ENCODE results near the gene HSP90AB1. TPM values are rescaled to one million over a fixed set of nuclear protein-coding genes. Genes with fewer than 3 reads are reported as not detected.

The HSP90AB1 gene
- polyA plus RNA-seq, 1 donor from 2014 or later: 522 TPM

DNA sequence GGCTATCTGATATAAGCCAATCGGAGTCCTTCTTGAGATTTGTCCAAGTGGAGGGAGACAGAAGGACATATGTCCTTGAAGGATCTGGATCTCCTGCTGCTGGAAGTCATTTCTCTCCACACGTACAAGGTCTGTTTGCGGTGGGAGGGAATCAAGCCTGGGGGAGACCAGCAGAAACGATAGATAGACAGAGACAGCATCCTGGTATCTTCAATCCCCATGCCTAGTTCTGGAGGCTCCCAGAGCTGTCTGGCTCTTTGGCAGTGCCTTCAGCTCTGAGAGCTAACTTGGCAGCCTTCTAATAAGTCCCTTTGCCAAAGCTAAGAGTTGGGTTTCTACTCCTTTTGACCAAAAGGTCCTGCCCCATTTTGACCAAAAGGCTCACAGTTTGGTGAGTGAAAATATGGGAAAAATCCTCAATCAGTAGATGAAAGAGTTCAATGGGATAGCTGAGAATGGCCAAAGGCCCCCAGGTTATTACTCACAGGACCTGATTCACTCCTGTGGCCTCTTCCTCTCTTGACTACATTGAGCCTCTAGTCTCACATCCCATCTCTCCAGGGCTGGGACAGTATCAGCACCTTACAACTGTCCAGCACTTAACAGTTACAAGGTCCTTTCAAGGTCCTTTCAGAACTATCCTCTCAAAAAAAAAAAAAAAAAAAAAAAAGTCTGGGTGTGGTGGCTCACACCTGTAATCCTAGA is 45.9 kb downstream of the HSP90AB1 start:
- no peak for TF ChIP-seq POLR2AphosphoS5 (IDR thresholded peaks at IDR 0.05)
- no peak for TF ChIP-seq EP300 (conservative IDR thresholded peaks at IDR 0.05; ENCODE audit: poor library complexity, severe bottlenecking)
- H3K4me3 ChIP-seq (ENCODE audit: low read length): no peak overlapping the region
- no peaks in the 10 kb centered on the region for H3F3A ChIP-seq (ENCODE audit: insufficient read depth, low read length, poor library complexity, severe bottlenecking)
- no peak overlapping the region for H3K4me2 ChIP-seq (ENCODE audit: low read length)
- H3K27ac ChIP-seq (ENCODE audit: low read length): no peak overlapping the region
- no peaks in the 10 kb centered on the region for H3K79me2 ChIP-seq (replicated peaks; ENCODE audit: insufficient read depth, low read length)
- H3K27me3 ChIP-seq (ENCODE audit: insufficient read depth, low read depth, low read length): no peaks in the 10 kb centered on the region
- no peaks in the 10 kb centered on the region for H3K36me3 ChIP-seq (ENCODE audit: insufficient read depth, low read length)
- no peaks in the 10 kb centered on the region for H3K9me2 ChIP-seq (ENCODE audit: insufficient read depth, low read length)
- H4K20me1 ChIP-seq (ENCODE audit: insufficient read depth): no peaks in the 10 kb centered on the region
- H3K9ac ChIP-seq (ENCODE audit: low read length): no peak overlapping the region
- H3K9me3 ChIP-seq (ENCODE audit: low read length): no peaks in the 10 kb centered on the region
- no peak overlapping the region for H2AFZ ChIP-seq (ENCODE audit: low read depth, low read length)

DNA sequence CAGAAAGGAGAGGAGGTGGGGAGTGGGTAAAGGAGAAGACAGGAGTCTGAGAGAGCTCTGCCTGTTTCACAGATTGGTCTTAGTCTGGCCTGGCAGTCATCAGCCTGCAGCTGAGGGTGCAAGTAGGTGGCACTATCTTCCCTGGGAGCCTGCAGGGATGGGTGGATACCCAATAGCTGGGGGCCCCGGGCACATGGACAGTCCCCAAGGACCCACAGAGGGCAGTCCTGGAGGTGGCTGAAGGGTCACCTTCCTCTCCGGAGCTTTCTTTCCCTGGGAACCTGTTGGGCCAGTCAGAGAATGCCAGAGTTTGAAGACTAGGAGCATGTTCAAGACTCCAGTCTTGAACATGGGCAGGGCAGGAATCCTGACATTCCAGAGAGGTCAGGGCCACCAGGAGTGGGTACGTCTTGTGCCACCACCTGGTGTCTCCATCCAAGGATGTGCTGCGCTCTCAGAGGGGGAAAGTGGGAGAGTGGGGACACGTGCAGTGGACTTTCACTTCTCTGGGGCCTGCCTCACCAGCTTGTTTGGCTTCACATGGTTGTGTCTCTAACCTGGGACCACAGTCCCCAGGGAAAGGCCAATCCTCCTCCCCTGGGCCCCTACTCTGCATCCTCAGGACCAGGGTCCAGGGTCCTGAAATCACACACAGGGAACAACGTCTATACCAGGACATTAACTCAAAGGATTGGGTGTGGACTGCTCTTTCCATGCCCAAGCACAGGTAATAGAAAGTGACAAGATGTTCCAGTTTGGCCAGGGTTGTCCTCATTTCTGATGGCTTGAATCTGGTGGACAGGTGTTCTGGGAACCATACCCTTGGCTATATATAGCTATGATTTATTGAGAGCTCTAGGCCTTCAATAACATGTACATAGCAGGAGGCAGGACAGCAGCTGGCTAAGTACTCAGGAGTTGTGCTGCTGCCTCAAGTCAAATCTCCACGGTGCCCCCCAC is 48.2 kb downstream of the HSP90AB1 start:
- Histone ChIP-seq H3K79me2 (replicated peaks; ENCODE audit: insufficient read depth, low read length) (no peaks in the 10 kb centered on the region), H2AFZ (ENCODE audit: low read depth, low read length) (no peak overlapping the region), H3F3A (ENCODE audit: insufficient read depth, low read length, poor library complexity, severe bottlenecking) (no peaks in the 10 kb centered on the region), H3K27me3 (ENCODE audit: insufficient read depth, low read depth, low read length) (no peaks in the 10 kb centered on the region), H3K9me2 (ENCODE audit: insufficient read depth, low read length) (no peaks in the 10 kb centered on the region), H3K9ac (ENCODE audit: low read length) (no peak overlapping the region), H3K9me3 (ENCODE audit: low read length) (no peaks in the 10 kb centered on the region), H4K20me1 (ENCODE audit: insufficient read depth) (no peaks in the 10 kb centered on the region), H3K36me3 (ENCODE audit: insufficient read depth, low read length) (no peaks in the 10 kb centered on the region), H3K4me2 (ENCODE audit: low read length) (no peak overlapping the region), H3K27ac (ENCODE audit: low read length) (no peak overlapping the region), H3K4me3 (ENCODE audit: low read length) (no peak overlapping the region)
- no peak for TF ChIP-seq EP300 (conservative IDR thresholded peaks at IDR 0.05; ENCODE audit: poor library complexity, severe bottlenecking)
- TF ChIP-seq, protein P1, sequence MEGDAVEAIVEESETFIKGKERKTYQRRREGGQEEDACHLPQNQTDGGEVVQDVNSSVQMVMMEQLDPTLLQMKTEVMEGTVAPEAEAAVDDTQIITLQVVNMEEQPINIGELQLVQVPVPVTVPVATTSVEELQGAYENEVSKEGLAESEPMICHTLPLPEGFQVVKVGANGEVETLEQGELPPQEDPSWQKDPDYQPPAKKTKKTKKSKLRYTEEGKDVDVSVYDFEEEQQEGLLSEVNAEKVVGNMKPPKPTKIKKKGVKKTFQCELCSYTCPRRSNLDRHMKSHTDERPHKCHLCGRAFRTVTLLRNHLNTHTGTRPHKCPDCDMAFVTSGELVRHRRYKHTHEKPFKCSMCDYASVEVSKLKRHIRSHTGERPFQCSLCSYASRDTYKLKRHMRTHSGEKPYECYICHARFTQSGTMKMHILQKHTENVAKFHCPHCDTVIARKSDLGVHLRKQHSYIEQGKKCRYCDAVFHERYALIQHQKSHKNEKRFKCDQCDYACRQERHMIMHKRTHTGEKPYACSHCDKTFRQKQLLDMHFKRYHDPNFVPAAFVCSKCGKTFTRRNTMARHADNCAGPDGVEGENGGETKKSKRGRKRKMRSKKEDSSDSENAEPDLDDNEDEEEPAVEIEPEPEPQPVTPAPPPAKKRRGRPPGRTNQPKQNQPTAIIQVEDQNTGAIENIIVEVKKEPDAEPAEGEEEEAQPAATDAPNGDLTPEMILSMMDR (IDR thresholded peaks at IDR 0.05; ENCODE audit: poor library complexity, severe bottlenecking): no peak
- no peak for TF ChIP-seq RAD21 (conservative IDR thresholded peaks at IDR 0.05)
- no peak for TF ChIP-seq POLR2AphosphoS5 (IDR thresholded peaks at IDR 0.05)
- no peak for TF ChIP-seq MXI1 (conservative IDR thresholded peaks at IDR 0.05; ENCODE audit: poor library complexity, severe bottlenecking)
- TF ChIP-seq, protein P2, sequence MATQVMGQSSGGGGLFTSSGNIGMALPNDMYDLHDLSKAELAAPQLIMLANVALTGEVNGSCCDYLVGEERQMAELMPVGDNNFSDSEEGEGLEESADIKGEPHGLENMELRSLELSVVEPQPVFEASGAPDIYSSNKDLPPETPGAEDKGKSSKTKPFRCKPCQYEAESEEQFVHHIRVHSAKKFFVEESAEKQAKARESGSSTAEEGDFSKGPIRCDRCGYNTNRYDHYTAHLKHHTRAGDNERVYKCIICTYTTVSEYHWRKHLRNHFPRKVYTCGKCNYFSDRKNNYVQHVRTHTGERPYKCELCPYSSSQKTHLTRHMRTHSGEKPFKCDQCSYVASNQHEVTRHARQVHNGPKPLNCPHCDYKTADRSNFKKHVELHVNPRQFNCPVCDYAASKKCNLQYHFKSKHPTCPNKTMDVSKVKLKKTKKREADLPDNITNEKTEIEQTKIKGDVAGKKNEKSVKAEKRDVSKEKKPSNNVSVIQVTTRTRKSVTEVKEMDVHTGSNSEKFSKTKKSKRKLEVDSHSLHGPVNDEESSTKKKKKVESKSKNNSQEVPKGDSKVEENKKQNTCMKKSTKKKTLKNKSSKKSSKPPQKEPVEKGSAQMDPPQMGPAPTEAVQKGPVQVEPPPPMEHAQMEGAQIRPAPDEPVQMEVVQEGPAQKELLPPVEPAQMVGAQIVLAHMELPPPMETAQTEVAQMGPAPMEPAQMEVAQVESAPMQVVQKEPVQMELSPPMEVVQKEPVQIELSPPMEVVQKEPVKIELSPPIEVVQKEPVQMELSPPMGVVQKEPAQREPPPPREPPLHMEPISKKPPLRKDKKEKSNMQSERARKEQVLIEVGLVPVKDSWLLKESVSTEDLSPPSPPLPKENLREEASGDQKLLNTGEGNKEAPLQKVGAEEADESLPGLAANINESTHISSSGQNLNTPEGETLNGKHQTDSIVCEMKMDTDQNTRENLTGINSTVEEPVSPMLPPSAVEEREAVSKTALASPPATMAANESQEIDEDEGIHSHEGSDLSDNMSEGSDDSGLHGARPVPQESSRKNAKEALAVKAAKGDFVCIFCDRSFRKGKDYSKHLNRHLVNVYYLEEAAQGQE (IDR thresholded peaks at IDR 0.05; ENCODE audit: borderline replicate concordance): no peak
- TF ChIP-seq TAF1 (IDR thresholded peaks at IDR 0.05; ENCODE audit: low read depth): no peak
- no peak for TF ChIP-seq SMC3 (conservative IDR thresholded peaks at IDR 0.05; ENCODE audit: poor library complexity)
- no peak for TF ChIP-seq EZH2 (IDR thresholded peaks at IDR 0.05; ENCODE audit: borderline replicate concordance, insufficient read depth, low read length, poor library complexity, severe bottlenecking)

All from neural cell (in vitro differentiated cells).